A549 (cell line): ENCODE results near the gene CCL15. TPM values are rescaled to one million over a fixed set of nuclear protein-coding genes. Genes with fewer than 3 reads are reported as not detected.

Experiments
- ATAC-seq, 2 experiments: fragments of 200-7000 bp in 1 of 2; fragments of >200 bp in 1 of 2; cut with Nextera tagmentation in 1 of 2; cut with Tn5 transposase in 1 of 2; 3 replicates each; pipeline versions ENCODE4 v1.8.0 to v1.9.1; 2018 to 2020; ENCODE audit warnings: mild to moderate bottlenecking in 1 of 2, moderate library complexity in 1 of 2
- CTCF ChIA-PET: fragments of 300-600 bp; sonication (Branson Sonifier 250); formaldehyde crosslinking; extraction: SDS; loops from one replicate; lab custom pipeline; 2021; ENCODE audit warnings: antibody characterized with exemption, inconsistent platforms; lab: Yijun Ruan, JAX
- POLR2A ChIA-PET: fragments of 350-600 bp; formaldehyde crosslinking; extraction: SDS; loops from one replicate; lab custom pipeline; 2021; ENCODE audit warnings: antibody characterized with exemption, inconsistent platforms; lab: Yijun Ruan, JAX
- DNase-seq, 2 experiments: peaks; one replicate each; pipeline versions ENCODE4 v3.0.0 to v3.0.0-alpha.2; 2011 to 2016; ENCODE audit warnings: low read depth in 1 of 2, low spot score in 1 of 2
- FAIRE-seq: peaks from 2 replicates; lab custom pipeline; 2011; peaks lifted over from hg19 to GRCh38; lab: Jason Lieb, UNC
- H3K27ac ChIP-seq, 2 experiments: fragments of >200 bp; sonication (Bioruptor Twin); formaldehyde crosslinking; 3 replicates each; pipeline ENCODE4 v1.5.1; 2016 to 2017
- H3K4me1 ChIP-seq: fragments of >200 bp; sonication (Bioruptor Twin); formaldehyde crosslinking; 3 replicates; pipeline ENCODE4 v1.6.1; 2016
- H3K4me2 ChIP-seq: fragments of >200 bp; sonication (Bioruptor Twin); formaldehyde crosslinking; 3 replicates; pipeline ENCODE4 v1.6.1; 2016
- H3K4me3 ChIP-seq: fragments of >200 bp; sonication (Bioruptor Twin); formaldehyde crosslinking; 3 replicates; pipeline ENCODE4 v1.5.1; 2016
- H3K9me3 ChIP-seq: fragments of >200 bp; sonication (Bioruptor Twin); formaldehyde crosslinking; 3 replicates; pipeline ENCODE4 v1.6.1; 2016
- BHLHE40 ChIP-seq: IDR thresholded peaks from 2 replicates; pipeline ENCODE4 v1.6.1; 2012; ENCODE audit warnings: low read depth, low read length, inconsistent platforms
- CEBPB ChIP-seq, 2 experiments: fragments of >200 bp in 1 of 2; sonication (Bioruptor Twin) in 1 of 2; formaldehyde crosslinking in 1 of 2; IDR thresholded peaks; 2 replicates each; pipeline ENCODE4 v1.6.1; 2012 to 2016
- CHD2 ChIP-seq: fragments of 150-350 bp; IDR thresholded peaks from 2 replicates; pipeline ENCODE4 v1.6.1; 2014; ENCODE audit warnings: low read length; ENCODE audit not compliant: partially characterized antibody
- CHD4 ChIP-seq: fragments of 200-600 bp; sonication (generic); IDR thresholded peaks from 2 replicates; pipeline ENCODE4 v1.6.1; 2016; ENCODE audit warnings: antibody characterized with exemption, mild to moderate bottlenecking, borderline replicate concordance
- EHMT2 ChIP-seq: fragments of 200-600 bp; sonication (generic); IDR thresholded peaks from 2 replicates; pipeline ENCODE4 v1.6.1; 2016; ENCODE audit warnings: antibody characterized with exemption, low read depth, mild to moderate bottlenecking, moderate library complexity
- FOSB ChIP-seq: fragments of 250-450 bp; sonication (Bioruptor Pico); IDR thresholded peaks from 2 replicates; pipeline ENCODE4 v1.5.0; 2020; ENCODE audit warnings: mild to moderate bottlenecking, moderate library complexity
- FOSL2 ChIP-seq, 2 experiments: fragments of 450-650 bp in 1 of 2; fragments of >200 bp in 1 of 2; sonication (Bioruptor Twin) in 1 of 2; formaldehyde crosslinking; IDR thresholded peaks; 2 replicates each; pipeline versions ENCODE4 v1.5.0 to v1.6.1; 2016 to 2020; ENCODE audit warnings: mild to moderate bottlenecking in 1 of 2, moderate library complexity in 1 of 2
- FOXS1 ChIP-seq: fragments of 250-450 bp; sonication (Bioruptor Pico); IDR thresholded peaks from 2 replicates; pipeline ENCODE4 v1.5.0; 2020; ENCODE audit warnings: mild to moderate bottlenecking, moderate library complexity
- HDAC2 ChIP-seq: fragments of 200-600 bp; sonication (generic); IDR thresholded peaks from 2 replicates; pipeline ENCODE4 v1.6.1; 2016
- HOXA7 ChIP-seq: fragments of 250-450 bp; sonication (Bioruptor Pico); IDR thresholded peaks from 2 replicates; pipeline ENCODE4 v1.5.0; 2020; ENCODE audit warnings: mild to moderate bottlenecking, moderate library complexity
- JUN ChIP-seq, 2 experiments: fragments of >200 bp; sonication (Bioruptor Twin); formaldehyde crosslinking; IDR thresholded peaks; 2 replicates in 1 of 2; 3 replicates in 1 of 2; pipeline ENCODE4 v1.6.1; 2016 to 2017
- JUNB ChIP-seq: fragments of >200 bp; sonication (Bioruptor Twin); formaldehyde crosslinking; IDR thresholded peaks from 2 replicates; pipeline ENCODE4 v1.6.1; 2016
- KDM1A ChIP-seq: fragments of 200-600 bp; sonication (generic); IDR thresholded peaks from 2 replicates; pipeline ENCODE4 v1.6.1; 2016; ENCODE audit warnings: low read depth, mild to moderate bottlenecking
- KDM5A ChIP-seq: fragments of 200-600 bp; sonication (generic); IDR thresholded peaks from 2 replicates; pipeline ENCODE4 v1.6.1; 2016; ENCODE audit warnings: antibody characterized with exemption, mild to moderate bottlenecking
- MYC ChIP-seq: IDR thresholded peaks from 2 replicates; pipeline ENCODE4 v1.6.1; 2012; ENCODE audit warnings: mild to moderate bottlenecking, inconsistent platforms, low read length, improper control_type of control experiment, borderline replicate concordance
- PHF8 ChIP-seq: fragments of 200-600 bp; sonication (generic); IDR thresholded peaks from 2 replicates; pipeline ENCODE4 v1.6.1; 2016; ENCODE audit warnings: low read depth, mild to moderate bottlenecking, antibody characterized with exemption, moderate library complexity, borderline replicate concordance
- POLR2A ChIP-seq: IDR thresholded peaks from 2 replicates; pipeline ENCODE4 v1.6.1; 2012; ENCODE audit warnings: mild to moderate bottlenecking, low read length
- RAD21 ChIP-seq, 2 experiments: fragments of >200 bp in 1 of 2; sonication (Bioruptor Twin) in 1 of 2; formaldehyde crosslinking in 1 of 2; IDR thresholded peaks in 1 of 2; conservative IDR thresholded peaks in 1 of 2; 2 replicates in 1 of 2; 3 replicates in 1 of 2; pipeline ENCODE4 v1.6.1; 2012 to 2018; ENCODE audit warnings: inconsistent platforms in 1 of 2
- RNF2 ChIP-seq: fragments of 200-600 bp; sonication (generic); IDR thresholded peaks from 2 replicates; pipeline ENCODE4 v1.6.1; 2016; ENCODE audit warnings: low read depth, mild to moderate bottlenecking, antibody characterized with exemption, moderate library complexity, borderline replicate concordance
- SREBF2 ChIP-seq: fragments of 450-650 bp; IDR thresholded peaks from 2 replicates; pipeline ENCODE4 v1.6.1; 2014; ENCODE audit warnings: mild to moderate bottlenecking, moderate library complexity
- ZFP36 ChIP-seq: fragments of 450-650 bp; IDR thresholded peaks from 2 replicates; pipeline ENCODE4 v1.6.1; 2014; ENCODE audit warnings: borderline replicate concordance; ENCODE audit not compliant: partially characterized antibody
- ZNF302 ChIP-seq: fragments of 250-450 bp; sonication (Bioruptor Pico); IDR thresholded peaks from 2 replicates; pipeline ENCODE4 v1.9.0; 2021; ENCODE audit warnings: inconsistent platforms, mild to moderate bottlenecking, moderate library complexity
- WGBS: methylation state at CpG from one replicate; pipeline ENCODE4 v1.1.6; 2017; ENCODE audit errors: missing lambda C conversion rate; 5-methylcytosine and 5-hydroxymethylcytosine counted together
- polyA plus RNA-seq, 4 experiments: library from polyadenylated mRNA; depleted of rRNA in 3 of 4; stranded (reverse); fragments of >200 nt; fragmentation: RNase III in 1 of 4; extraction: RNeasy Plus Mini Kit Qiagen cat#74134 plus additional on column Dnase treatment in 1 of 4; gene quantifications; 2 replicates in 3 of 4; 3 replicates in 1 of 4; pipeline ENCODE4 v1.2.3, GENCODE V29; 2011 to 2017
- TF ChIP-seq, protein P1 (sequence below): fragments of 250-450 bp; sonication (Bioruptor Pico); IDR thresholded peaks from 2 replicates; pipeline ENCODE4 v1.5.0; 2021; ENCODE audit warnings: mild to moderate bottlenecking, moderate library complexity, borderline replicate concordance
- TF ChIP-seq, protein P2 (sequence below): IDR thresholded peaks from 2 replicates; pipeline ENCODE4 v1.6.1; 2012

CCL15 gene
- polyA plus RNA-seq, 2 of the 4 experiments (the other 2 are of a cell fraction), result 0.10 TPM; not detected in 1

DNA sequence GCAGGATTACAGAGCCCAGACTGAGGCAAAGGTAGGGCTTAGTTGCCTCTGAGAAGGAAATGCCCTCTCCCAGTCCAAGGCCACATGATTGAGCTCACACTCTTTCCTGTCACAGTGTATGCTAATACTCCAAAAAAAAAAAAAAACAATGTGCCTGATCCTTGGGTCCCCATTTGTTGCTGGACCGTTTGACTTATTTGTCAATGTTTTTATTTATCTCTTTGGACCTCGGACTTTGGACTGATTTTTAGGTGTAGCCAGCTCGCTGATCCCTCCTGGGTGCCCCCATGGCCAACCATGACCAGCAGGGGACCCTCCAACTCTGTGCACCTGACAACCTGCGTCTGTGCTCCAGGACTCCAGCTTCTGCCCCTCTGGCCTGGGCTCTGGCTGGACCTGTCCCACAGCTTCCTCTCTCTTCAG lies 19.4 kb downstream of the CCL15 start:
- DNase-seq (no peak), ATAC-seq (peak in 1 of 2 experiments; percentile 54; a peak in 2 of 6 replicates), FAIRE-seq (no peak)
- CTCF ChIA-PET, result interaction anchor here (0.9 to 6.0 kb wide), 9 partner anchors 9 to 501 kb away, joined by 3 to 41 read pairs (median 6); no protein-coding TSS in a partner anchor
- Histone ChIP-seq H3K9me3 (no peaks in the 10 kb centered on the region), H3K4me1 (no peaks in the 10 kb centered on the region), H3K4me3 (no peak overlapping the region), H3K4me2 (no peak overlapping the region), H3K27ac (no peak overlapping the region)
- WGBS, result 13% methylated on average over 4 of the region's 4 CpGs
- TF ChIP-seq ZFP36 (no peak), RAD21 (conservative IDR thresholded peaks at IDR 0.05 in 1 of 2, IDR thresholded peaks at IDR 0.05 in 1 of 2) (peak in 1 of 2 experiments; percentile 29; a peak in 2 of 5 replicates), BHLHE40 (no peak)
- POLR2A ChIA-PET, result no interaction called here

DNA sequence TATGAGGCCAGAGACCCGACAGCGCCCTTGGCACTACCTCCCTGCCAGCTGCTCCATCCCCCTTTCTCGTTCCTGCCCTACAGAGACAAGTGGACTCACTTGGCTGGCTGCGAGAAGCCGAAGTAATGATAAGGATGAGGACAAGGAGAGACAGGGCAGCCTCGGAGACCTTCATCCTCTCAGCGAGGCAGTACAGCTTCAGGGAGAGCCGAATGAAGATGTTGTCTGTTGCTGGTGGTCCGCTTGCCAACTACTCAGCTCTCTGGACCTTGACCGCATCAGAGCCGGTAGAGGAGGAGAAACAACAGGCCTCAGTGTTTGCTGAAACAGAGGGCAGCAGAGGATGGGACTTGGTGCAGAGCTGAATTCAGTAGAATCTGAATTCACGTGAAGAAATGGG lies 20.1 kb downstream of the CCL15 start, which contains the start of gene CCL16:
Gene CCL16 (minus strand): TSS at position 252 of the 400 bp plus-strand sequence. CDS start 77 bp downstream, at position 175.
- TF ChIP-seq, protein P1, sequence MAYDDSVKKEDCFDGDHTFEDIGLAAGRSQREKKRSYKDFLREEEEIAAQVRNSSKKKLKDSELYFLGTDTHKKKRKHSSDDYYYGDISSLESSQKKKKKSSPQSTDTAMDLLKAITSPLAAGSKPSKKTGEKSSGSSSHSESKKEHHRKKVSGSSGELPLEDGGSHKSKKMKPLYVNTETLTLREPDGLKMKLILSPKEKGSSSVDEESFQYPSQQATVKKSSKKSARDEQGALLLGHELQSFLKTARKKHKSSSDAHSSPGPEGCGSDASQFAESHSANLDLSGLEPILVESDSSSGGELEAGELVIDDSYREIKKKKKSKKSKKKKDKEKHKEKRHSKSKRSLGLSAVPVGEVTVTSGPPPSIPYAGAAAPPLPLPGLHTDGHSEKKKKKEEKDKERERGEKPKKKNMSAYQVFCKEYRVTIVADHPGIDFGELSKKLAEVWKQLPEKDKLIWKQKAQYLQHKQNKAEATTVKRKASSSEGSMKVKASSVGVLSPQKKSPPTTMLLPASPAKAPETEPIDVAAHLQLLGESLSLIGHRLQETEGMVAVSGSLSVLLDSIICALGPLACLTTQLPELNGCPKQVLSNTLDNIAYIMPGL (CRISPR knock-in tag), result no peak
- TF ChIP-seq BHLHE40 (no peak), CHD2 (no peak), KDM5A (no peak), EHMT2 (no peak), HDAC2 (no peak), JUN (IDR thresholded peaks at IDR 0.05) (no peak), MYC (no peak), RNF2 (no peak), FOXS1 (CRISPR knock-in tag) (no peak), JUNB (no peak)
- no peak for FAIRE-seq

DNA sequence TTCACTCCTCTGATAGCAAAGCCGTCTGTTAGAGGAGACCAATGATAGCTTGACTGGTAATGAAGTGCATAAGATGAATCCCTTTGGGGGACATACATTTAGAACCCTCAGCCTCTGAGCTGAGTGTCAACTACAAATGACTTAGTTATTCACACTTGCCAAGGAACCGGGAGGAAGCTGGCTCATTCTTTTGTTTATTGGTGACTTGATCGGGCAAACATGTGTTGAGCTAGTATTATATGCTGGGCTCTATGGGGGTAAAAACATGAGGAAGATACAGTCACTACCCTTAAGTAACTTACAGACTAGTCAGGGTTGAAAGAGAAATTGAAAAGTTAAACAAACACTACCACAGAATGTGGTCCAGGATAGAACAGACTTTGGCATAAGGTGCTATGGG lies 23.0 kb downstream of the CCL15 start:
- TF ChIP-seq ZFP36 (no peak), POLR2A (no peak), KDM1A (no peak), CHD2 (no peak)
- Histone ChIP-seq H3K4me2 (no peak overlapping the region), H3K4me1 (peaks cover 7% of the 10 kb centered on the region; the same call in 1 of the 3 replicates), H3K27ac (no peak overlapping the region), H3K9me3 (no peaks in the 10 kb centered on the region), H3K4me3 (no peak overlapping the region)
- ChIA-PET CTCF (interaction anchor here (0.7 to 12.1 kb wide), 7 partner anchors 10 to 173 kb away, joined by 3 to 271 read pairs (median 3); no protein-coding TSS in a partner anchor), POLR2A (no interaction called here)
- FAIRE-seq, result no peak
- WGBS, result 45% methylated on average over 3 of the region's 3 CpGs
- ATAC-seq, result no peak
- DNase-seq, result no peak

More for the DNA sequence above, 20.1 kb downstream of the CCL15 start, which contains the start of gene CCL16:
- CTCF ChIA-PET, result interaction anchor here (1.5 to 6.0 kb wide), 7 partner anchors 10 to 502 kb away, joined by 3 to 41 read pairs (median 6); no protein-coding TSS in a partner anchor
- no peak within 1 kb of the TSS for H3K27ac ChIP-seq
- POLR2A ChIA-PET, result no interaction called here
- 49% methylated on average over 12 of the region's 12 CpGs for WGBS
- no peak for DNase-seq
- ATAC-seq, result no peak
- H3K4me3 ChIP-seq, result no peak within 1 kb of the TSS
- H3K4me2 ChIP-seq, result no peak within 1 kb of the TSS
- H3K9me3 ChIP-seq, result no peaks in the 10 kb centered on the region
- no peaks in the 10 kb centered on the region for H3K4me1 ChIP-seq

DNA sequence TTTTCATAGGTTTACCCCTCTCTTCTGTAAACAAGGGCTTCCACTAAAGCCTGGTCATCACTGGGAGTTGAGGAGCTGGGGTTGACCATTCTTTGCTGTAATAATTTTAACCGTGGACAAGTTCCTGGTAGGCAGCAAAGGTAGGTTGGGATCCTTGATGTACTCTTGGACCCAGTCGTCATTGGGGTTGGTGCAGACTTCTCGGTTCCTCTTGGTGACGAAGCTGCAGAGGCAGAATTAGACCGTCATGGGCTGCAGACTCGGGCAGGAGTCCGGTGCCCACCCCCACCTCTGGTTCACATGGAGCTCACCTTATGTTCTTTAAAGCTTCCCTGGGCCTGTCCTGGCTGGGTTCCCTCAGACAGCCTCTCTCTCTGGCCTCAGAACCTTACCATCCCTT lies 23.8 kb downstream of the CCL15 start:
- TF ChIP-seq CHD4 (no peak), HOXA7 (CRISPR knock-in tag) (no peak), KDM5A (no peak), FOSB (no peak), SREBF2 (no peak), CHD2 (no peak), CEBPB (IDR thresholded peaks at IDR 0.05) (no peak), ZNF302 (no peak), JUN (IDR thresholded peaks at IDR 0.05) (no peak), JUNB (no peak), PHF8 (no peak), FOSL2 (IDR thresholded peaks at IDR 0.05) (no peak), FOSL2 (CRISPR knock-in tag; IDR thresholded peaks at IDR 0.05) (no peak), HDAC2 (no peak)
- TF ChIP-seq, protein P2, sequence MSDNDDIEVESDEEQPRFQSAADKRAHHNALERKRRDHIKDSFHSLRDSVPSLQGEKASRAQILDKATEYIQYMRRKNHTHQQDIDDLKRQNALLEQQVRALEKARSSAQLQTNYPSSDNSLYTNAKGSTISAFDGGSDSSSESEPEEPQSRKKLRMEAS, result no peak
- TF ChIP-seq, all 56 proteins: peak for 0
- POLR2A ChIA-PET, result no interaction called here

More for the DNA sequence above, 23.8 kb downstream of the CCL15 start:
- Histone ChIP-seq H3K4me1 (peaks cover 9% of the 10 kb centered on the region; the same call in 1 of the 3 replicates), H3K27ac (no peak overlapping the region), H3K4me3 (no peak overlapping the region), H3K9me3 (no peaks in the 10 kb centered on the region), H3K4me2 (no peak overlapping the region)
- ATAC-seq, result no peak
- WGBS, result 34% methylated on average over 7 of the region's 7 CpGs
- CTCF ChIA-PET, result interaction anchor here (0.6 to 12.1 kb wide), 6 partner anchors 9 to 205 kb away, joined by 3 to 271 read pairs (median 4); no protein-coding TSS in a partner anchor
- no peak for DNase-seq
- FAIRE-seq, result no peak
